Glomerular visceral epithelial cell (primary cell): Measurements from ENCODE around the gene ROS1.

Source experiments
- DNase-seq: peaks from one replicate; pipeline ENCODE4 v3.0.0-alpha.2; 2016; ENCODE audit errors: extremely low spot score

ROS1 gene

DNA sequence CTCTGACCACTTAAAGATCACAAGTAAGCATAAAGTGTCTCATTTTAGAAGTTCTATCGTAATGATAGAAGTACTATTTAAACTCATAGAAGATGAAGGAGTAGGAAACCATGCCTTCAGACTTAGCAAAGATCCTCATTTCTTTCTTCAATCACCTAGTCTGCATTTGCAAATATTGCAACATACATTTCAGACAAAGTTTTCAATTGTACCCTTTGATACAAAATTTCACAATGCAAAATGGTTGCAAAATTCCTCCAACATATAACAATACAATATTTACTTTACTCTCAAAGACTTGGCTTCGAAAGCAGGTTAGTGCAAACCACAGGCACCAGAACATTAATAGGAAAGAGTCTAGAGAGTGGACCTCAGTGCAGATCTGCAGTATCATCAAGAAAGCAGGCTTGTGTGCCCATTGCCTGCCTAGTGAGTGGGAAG lies 16.1 kb upstream of the ROS1 start:
- peak; percentile 26 for DNase-seq

DNA sequence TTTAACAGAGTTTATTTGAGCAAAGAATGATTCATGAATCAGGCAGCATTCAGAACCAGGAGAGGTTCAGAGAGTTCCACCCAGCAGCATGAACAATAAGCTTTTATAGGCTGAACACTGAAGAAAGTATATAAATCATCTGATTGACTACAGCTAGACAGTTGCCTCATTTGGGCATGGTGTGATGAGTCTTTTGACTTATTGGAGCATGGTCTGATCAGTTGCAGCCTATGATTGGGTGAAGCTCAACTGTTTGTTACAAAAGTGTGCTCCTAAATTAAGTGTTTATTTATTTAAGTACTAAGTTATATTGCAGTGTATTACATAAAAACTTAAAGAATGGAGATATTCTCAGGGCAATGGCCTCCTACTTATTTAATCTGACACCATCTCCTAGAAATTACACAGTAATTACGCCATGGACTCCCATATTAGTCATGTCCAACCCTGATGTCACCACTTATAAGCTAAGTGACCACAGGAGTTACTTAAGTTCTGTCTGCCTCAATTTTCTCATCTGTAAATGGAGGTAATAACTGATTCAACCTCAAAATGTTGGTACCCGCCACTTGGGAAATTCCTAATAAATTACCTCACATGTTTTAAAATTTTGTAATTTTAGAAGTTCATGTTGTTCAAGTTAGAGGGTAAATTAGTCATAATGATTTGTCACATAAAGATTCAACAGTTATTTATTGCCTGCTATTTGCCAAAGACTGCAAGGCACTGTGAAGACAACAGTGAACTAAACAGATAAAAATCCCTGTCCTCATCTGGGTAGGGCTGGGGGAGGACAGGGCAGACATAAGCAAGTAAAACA lies 15.2 kb upstream of the ROS1 start:
- DNase-seq, result peak; percentile 86

DNA sequence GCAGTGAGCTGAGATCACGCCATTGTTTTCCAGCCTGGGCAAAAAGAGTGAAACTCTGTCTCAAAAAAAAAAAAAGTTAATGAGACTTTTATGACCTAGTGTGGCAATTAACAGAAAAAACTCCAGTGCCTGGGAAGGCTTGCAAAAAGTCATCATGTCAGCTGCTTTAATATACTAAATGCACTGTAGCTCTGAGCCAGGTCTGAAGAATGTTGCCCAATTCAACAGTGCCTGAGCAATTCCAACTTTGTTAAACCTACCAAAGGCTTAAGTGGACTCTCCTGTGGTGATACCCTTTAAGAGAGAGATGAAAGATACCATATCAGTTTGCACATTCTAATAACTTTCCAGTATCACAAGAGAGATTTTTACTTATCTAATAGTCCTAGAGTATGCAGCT lies 6.5 kb upstream of the ROS1 start:
- DNase-seq, result no peak

DNA sequence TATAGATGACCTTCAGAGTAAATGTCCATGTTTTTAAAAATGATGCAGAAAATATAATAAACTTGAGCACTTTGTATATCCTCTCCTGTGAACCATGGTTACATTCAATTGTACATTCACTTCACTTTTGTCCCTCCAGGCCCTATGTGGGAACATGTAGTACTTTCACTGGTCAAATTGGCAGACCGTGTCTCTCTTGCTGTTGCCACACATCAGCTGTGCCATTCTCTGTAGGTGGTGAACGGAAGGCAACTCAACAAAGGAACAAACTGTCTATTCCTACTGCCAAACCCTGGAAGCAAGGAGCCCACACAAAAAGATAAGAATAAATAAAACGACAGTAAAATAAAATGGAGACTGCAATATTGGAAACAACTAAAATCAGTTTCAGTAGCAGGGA lies 2.0 kb downstream of the ROS1 start:
- DNase-seq, result no peak

DNA sequence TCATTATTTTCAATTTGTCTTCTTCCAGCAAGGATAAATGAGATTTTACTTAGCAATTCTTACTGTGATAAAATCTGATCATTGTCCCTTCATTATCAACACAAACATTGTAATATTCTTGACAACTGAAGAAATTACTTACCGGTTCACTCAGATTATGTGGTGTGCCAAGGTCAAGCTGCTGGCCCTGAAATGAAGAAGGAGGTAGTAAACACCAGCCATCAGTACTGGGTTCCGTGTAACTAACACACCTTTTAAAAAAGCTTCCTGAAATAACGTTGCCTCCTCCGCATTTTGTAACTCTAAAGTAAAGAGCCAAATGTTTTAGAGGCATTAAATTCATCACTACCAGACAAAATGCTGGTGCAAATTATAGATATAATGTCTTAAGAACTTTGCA lies 7.4 kb downstream of the ROS1 start:
- DNase-seq, result no peak

DNA sequence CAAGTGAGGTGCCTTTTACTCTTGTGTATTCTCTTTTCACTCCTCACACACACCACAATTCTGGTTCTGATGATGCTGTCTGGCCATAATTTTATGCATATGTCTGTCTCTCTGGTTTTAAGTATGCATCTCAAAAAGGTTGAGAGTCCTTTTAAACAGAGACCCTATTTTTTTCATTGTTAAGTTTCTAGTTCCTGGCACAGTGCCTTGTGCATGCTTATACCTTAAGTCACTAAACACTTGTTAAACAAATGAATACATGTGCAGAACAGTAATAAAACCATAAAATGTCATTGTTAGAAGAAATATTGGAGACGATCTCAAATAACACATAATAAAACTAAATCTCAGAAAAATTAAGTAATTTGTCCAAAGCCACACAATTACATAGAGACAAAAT lies 7.9 kb downstream of the ROS1 start:
- no peak for DNase-seq

DNA sequence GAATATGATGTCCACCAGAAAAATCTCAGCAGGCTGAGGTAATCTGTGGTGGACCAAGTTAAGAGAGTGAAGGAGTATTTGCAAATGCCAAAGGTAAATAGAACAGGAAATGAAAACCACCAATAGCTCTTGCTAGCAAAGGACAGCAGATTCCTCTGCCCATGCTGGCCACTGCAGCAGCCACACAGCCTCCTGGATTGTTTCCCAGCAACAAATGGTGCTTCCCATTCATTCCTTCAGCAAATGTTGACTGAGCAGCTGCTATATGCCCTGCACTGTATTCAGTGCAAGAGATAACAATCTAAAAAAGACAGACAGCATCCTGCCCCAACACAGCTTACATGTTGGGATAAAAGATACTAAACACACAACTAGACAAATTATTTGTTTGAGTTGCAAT lies 11.0 kb downstream of the ROS1 start:
- DNase-seq, result peak; percentile 26

DNA sequence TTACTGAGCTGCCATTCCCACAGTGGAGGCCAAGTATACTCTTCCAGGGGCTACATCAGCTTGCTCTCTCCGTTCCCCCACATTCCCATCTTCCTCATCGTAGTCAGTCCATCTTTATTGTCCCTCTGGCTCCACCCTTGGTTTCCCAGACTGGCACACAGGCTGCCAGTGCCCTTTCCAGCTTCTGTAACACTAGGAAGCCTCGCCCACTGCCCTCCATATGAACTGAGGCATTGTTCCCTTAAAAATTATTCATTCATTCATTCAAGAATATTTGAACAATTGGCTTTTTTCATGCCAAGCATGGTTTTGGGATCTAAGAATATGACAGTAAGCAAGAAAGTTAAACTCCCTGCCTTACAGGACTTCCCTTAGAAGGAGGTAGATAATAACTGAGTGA lies 14.3 kb downstream of the ROS1 start:
- no peak for DNase-seq

DNA sequence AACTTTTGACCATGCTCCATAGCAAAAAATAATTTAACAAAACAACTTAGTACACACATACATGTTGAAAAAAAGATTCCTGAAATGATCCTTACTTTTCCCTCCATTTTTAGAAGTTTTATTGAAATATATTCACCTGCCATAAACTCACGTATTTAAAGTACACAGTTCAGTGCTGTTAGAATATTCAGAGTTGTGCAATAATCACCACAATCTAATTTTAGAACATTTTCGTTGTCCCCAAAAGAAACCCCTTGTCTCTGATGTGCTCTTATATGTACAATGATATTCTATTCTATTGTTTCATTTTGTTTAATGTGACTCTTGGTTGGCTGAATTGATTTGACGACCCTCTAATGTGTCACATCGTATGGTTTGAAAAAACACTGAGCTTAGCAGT lies 15.9 kb downstream of the ROS1 start:
- no peak for DNase-seq

DNA sequence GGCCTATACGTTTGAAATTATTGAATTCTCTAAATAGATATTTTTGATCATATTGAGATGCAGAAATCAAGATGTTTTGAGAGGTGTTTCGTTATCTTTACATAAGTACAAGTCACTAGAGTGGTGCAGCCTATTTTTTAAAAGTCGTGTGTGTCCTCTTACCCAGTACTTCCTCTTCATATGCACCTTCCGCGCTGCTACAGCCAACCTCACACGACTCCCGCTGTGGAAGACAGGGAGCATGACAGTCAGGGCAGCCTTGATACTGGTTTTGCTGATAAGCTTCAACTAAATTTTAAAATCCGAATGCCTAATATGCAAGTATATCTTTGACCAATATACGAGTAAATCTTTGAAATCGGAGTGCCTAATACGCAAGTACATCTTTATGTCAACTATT lies 16.3 kb downstream of the ROS1 start:
- no peak for DNase-seq

DNA sequence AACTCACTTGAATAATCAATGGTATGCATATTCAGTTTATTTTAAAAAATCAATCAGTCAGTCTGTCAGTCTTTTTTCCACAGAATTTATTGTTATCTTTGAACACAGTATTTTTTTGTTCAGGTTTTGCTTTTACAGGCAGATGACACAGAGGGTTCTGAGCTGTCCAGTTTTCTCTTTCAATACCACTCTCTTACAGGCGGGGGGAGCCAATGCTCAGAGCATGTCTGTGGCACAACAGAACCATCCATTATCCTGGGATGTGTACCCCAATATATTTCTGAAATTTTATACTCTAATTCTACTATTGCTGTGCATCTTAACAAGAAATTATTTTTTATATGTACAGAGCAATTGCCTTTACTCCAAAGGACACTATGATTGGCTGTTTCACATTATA lies 21.2 kb downstream of the ROS1 start:
- no peak for DNase-seq

DNA sequence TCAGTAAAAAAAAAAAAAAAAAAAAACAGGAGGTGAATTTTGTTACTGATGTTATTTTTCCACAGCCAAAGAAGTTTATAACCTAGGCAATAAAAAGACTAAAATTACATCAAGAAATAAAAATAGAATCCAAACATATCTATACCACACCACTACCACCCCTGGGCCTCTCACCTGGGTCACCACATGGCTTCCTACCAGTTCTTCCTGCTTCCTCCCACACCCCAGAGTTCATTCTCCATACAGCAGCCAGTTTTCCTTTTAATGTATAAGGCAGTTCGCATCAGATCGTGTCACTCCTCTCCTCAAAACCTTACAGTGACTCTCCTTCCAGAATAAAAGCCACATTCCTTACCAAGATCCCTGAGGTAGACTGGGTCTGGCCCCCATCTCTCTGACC lies 23.9 kb downstream of the ROS1 start:
- DNase-seq, result no peak

DNA sequence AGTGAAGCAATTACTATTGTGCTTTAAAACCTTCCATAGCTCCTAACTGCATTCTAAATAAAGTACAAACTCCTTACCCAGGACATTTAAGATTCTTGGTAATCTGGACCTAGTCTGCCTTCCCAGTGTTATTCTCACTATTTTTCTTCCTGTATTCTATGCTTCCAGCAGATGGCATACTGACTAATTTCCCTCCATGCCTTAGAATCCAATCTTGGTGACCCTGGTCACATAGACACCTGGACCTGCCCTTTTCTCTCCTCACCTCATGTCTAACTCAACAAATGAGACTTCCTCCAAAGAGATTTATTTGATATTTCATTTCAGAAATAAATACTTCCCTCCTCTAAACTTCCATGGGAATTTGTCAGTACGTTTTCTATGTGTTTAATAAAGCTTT lies 25.8 kb downstream of the ROS1 start:
- DNase-seq, result peak; percentile 20

DNA sequence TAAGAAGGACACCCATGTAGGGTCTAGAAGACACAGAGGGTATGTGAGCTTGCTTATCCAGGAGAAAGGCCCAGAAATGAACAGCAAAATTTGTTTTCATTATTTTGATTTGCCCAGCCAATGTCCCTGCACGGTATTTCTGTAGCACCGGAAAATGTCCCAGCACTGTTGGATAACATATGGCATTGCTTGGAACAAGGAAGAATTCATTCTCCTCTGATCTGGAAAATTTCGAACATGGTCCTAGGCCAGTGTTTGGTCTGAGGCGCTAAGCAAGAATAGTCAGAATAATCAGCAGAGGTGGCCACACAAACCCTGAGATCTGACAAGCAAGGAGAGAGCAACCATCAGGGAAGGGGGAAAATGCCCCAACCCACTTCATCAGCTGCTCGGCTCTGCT lies 26.6 kb downstream of the ROS1 start:
- no peak for DNase-seq

DNA sequence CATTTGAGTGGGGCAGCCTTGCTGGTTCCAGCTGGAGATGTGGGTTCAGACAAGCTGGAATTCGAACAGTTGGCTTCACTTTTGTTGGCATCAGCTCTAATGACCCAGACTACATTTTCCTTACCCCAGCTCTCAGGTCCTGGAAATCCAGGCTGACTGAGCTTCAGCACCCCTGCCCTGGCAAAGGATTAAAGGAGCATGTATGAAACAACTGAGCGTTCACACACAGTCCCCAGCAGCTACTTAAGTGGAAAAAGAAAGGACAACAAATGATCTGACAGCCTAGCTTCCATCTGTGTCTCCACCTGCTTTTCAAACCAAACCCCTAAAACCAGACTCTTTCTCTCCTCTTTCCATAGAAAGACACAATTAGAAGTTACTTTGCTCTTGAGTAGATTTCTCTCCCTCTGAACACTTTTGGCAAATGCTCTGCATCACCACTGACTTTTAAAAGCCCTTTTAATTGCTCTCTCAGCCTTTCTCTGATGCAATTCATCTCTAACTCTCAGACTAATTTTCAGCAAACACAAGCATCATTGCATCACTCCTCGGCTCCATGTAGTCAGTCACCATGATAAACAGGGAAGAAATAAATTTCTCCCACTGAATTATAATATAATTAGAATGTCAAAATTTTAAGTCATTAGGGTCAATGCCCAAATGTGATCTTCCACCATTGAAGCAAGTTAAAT lies 28.1 kb downstream of the ROS1 start:
- DNase-seq, result no peak

DNA sequence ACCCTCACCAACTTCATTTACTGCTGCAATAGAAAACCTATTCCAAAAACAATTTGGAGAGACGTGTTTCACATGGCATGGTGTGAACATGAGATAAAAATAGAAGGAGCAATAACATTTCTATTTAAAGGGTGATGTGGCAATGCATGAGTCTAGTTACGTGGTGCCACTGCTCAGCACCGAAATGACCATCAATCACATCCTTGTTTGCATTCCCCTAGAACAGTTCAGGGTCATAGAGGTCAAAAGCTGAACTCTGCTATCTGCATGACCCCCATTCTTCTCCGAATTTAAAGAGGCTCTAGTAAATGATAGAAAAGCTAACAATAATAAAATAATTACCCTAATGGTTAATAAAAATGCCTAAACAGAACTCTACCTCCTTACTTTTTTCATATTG lies 29.5 kb downstream of the ROS1 start:
- DNase-seq, result no peak

DNA sequence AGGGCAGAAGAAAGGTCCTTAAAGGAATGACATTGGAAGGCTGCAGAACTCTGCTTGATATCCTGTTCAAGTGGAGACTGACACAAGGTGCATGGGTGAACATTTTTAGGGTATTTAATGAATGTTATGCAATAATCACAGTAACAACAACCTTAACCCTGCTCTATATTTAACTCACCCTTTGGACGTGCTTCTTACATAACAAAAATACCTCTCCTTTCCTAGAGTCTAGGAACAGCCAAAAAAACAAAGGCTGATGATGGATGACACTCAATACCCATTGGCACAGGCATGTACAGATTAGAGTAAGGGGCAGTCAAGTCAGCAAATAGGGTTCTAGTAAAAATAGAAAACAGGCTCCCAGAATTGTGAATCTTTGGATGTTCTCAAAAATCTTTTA lies 30.6 kb downstream of the ROS1 start:
- DNase-seq, result no peak

DNA sequence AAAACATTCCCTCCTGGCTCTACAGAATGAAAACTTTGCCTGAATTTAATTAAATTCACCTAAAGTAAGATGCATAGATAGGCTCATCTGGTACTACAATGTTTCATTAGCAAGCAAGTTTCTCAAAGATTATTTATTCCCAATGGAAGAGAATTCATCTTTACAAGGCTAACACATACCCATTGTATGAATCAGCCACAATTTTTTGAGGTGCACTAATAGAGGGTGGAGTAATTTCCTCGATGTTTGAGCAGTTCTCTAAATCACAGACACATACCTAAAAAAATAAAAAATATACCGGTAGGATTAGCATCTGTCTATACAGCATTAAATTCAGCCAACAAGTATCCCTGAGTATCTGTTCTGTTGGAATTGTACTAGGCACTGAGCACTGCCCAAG lies 32.7 kb downstream of the ROS1 start:
- DNase-seq, result no peak

DNA sequence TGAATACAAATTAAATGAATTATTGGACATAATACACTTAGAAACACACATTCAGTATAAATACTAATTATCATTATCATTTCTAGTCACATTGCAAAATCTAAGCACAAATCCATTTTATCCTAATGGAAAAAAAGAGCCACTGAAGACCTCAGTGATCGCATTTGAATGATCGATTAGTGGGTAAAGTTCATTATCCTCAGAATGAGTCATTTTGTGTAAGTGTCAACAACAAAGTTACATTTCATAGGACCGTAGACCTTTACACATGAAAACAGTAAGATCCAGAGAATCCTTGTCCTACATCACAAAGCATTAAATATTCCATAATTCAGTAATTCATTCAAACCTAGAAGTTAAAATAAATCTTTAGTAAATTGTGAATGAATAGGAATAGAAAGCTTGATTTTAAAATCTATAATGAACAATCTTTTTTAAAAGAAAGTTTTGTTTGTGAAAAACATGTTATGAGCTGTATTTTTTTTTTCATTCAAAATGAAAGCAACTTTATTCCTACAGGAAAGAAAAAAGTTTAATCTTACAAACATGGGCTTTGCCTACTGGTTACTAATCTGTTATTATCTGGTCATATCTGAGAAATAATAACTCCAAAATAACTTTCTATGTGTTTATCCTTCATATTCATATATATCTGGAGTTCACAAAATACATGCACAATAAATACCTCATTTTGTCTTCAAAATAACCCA lies 33.7 kb downstream of the ROS1 start:
- no peak for DNase-seq

DNA sequence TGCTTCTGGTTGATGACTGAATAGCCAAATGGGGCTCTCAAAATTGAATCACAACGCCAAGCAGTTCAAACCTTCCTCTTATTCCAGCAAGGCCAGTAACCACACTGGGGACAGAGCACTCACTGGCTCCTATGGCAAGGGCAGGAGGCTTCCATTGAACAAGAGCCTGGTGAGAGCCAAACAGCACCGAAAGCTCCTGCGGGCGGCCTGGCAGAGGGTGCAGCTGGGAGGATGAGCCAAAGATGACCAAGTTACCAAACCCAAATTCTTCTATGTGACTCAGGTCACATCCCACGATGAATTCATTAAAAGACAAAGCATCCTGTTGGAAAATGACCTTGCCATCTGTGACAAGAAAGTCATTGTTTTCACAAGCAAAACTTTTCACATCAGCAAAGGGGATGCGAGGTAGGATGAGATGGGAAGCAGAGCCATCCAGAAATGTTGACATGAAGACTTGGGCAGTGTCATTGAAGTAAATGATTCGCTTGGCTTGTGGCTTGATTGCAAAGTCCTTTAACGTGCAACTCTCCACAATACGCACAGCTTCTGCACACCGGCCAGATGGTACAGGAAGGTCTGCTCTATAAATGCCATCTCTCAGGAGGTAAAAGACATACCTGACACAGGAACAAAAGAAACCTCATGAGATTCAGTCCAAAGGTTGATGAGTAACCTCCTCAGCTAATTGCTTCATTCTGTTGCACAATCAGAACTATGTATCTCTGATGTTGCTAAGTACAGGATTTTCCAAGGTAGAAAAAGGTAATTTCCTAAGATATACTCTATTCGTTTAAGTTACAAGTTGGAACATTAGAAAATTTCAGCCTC lies 36.3 kb downstream of the ROS1 start:
- DNase-seq, result peak; percentile 5

DNA sequence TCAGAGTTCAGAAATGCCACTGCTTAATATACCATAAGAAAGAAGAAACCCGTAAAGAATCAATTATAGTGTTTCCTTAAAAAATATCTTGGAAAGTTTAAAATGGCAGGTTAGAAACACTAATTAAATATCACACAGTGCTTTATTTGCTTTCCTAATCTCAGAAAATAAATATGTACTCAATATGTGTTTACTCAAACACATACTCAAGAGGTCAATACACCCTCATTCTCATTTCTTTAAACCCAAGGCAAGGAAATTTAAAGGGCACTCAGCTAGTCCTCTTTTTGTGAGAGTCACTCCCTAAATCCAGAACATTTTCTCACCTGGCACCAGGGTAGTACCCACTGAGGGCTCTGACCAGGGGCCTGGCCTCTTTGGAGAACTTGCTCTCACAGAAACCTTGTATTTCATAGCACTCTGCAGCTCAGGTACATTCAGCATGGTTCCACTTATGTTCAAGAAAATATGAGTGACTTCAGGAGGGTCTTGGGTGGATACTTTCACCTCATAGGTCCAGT lies 38.2 kb downstream of the ROS1 start:
- no peak for DNase-seq

DNA sequence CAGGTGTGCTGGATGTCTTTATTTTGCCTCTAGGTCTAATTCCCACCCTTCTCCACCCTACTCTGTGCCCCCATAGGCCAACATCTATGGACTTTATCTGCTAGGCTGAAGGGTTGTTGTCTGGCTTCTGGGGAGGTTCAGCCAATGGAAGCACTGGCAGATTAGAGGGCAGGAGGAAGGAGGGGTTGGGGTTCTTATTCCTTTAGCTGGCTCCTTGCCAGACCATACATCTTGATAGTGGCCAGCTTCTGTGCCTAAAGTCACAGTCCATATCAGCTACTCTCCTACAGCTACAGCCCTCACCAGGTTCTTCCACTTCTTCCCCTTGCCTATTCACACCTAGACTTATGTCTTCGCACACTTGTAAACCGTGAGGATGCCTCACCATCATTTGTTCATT lies 41.1 kb downstream of the ROS1 start:
- no peak for DNase-seq
